ENCODE measurements around the gene AEBP1. TPM values are rescaled to one million over a fixed set of nuclear protein-coding genes. Genes with fewer than 3 reads are reported as not detected.

The AEBP1 gene
- total RNA-seq, 1 donor from 2014 or later, result 22.2 TPM

- Mint-ChIP-seq H3K27me3 (ENCODE audit: unreplicated experiment) (peaks cover 2% of the 10 kb centered on the region), H3K36me3 (ENCODE audit: low read depth, unreplicated experiment) (peaks cover 8% of the 10 kb centered on the region), H3K4me1 (ENCODE audit: unreplicated experiment) (peaks cover 12% of the 10 kb centered on the region), H3K4me3 (ENCODE audit: unreplicated experiment) (no peak overlapping the region), H3K27ac (ENCODE audit: unreplicated experiment) (no peak overlapping the region), H3K9me3 (ENCODE audit: unreplicated experiment) (peaks cover 4% of the 10 kb centered on the region)
- no peak for TF ChIP-seq CTCF (IDR thresholded peaks at IDR 0.05; ENCODE audit: unreplicated experiment)
- no peak for DNase-seq (ENCODE audit: low spot score)
These were observed 27.3 kb downstream of the AEBP1 start for GRCh38 chr7:44131173-44132029.

- Mint-ChIP-seq H3K27ac (ENCODE audit: unreplicated experiment) (no peak overlapping the region), H3K36me3 (ENCODE audit: low read depth, unreplicated experiment) (peaks cover 8% of the 10 kb centered on the region), H3K27me3 (ENCODE audit: unreplicated experiment) (peaks cover 2% of the 10 kb centered on the region), H3K4me1 (ENCODE audit: unreplicated experiment) (peaks cover 12% of the 10 kb centered on the region), H3K4me3 (ENCODE audit: unreplicated experiment) (no peak overlapping the region), H3K9me3 (ENCODE audit: unreplicated experiment) (no peaks in the 10 kb centered on the region)
- TF ChIP-seq CTCF (IDR thresholded peaks at IDR 0.05; ENCODE audit: unreplicated experiment), result no peak
- DNase-seq (ENCODE audit: low spot score), result no peak
These were observed 27.9 kb downstream of the AEBP1 start for GRCh38 chr7:44132039-44132438.

- DNase-seq (ENCODE audit: low spot score), result no peak
- H3K4me1 Mint-ChIP-seq (ENCODE audit: unreplicated experiment), result peaks cover 12% of the 10 kb centered on the region
- H3K27ac Mint-ChIP-seq (ENCODE audit: unreplicated experiment), result no peak overlapping the region
- H3K9me3 Mint-ChIP-seq (ENCODE audit: unreplicated experiment), result no peaks in the 10 kb centered on the region
- H3K4me3 Mint-ChIP-seq (ENCODE audit: unreplicated experiment), result no peak overlapping the region
- no peaks in the 10 kb centered on the region for H3K36me3 Mint-ChIP-seq (ENCODE audit: low read depth, unreplicated experiment)
- TF ChIP-seq CTCF (IDR thresholded peaks at IDR 0.05; ENCODE audit: unreplicated experiment), result no peak
- H3K27me3 Mint-ChIP-seq (ENCODE audit: unreplicated experiment), result peaks cover 2% of the 10 kb centered on the region
These were observed 29.1 kb downstream of the AEBP1 start for GRCh38 chr7:44133295-44133694.

GRCh38 chr7:44134943-44135628 lies 30.9 kb downstream of the AEBP1 start:
- no peak for TF ChIP-seq CTCF (IDR thresholded peaks at IDR 0.05; ENCODE audit: unreplicated experiment)
- no peak overlapping the region for H3K27ac Mint-ChIP-seq (ENCODE audit: unreplicated experiment)
- DNase-seq (ENCODE audit: low spot score), result no peak
- no peaks in the 10 kb centered on the region for H3K9me3 Mint-ChIP-seq (ENCODE audit: unreplicated experiment)
- H3K4me1 Mint-ChIP-seq (ENCODE audit: unreplicated experiment), result peaks cover 2% of the 10 kb centered on the region
- peaks cover 1% of the 10 kb centered on the region for H3K27me3 Mint-ChIP-seq (ENCODE audit: unreplicated experiment)
- no peak overlapping the region for H3K4me3 Mint-ChIP-seq (ENCODE audit: unreplicated experiment)
- H3K36me3 Mint-ChIP-seq (ENCODE audit: low read depth, unreplicated experiment), result no peaks in the 10 kb centered on the region

GRCh38 chr7:44136731-44137130 lies 32.6 kb downstream of the AEBP1 start:
- H3K27me3 Mint-ChIP-seq (ENCODE audit: unreplicated experiment), result peaks cover 1% of the 10 kb centered on the region
- H3K4me3 Mint-ChIP-seq (ENCODE audit: unreplicated experiment), result no peak overlapping the region
- no peaks in the 10 kb centered on the region for H3K9me3 Mint-ChIP-seq (ENCODE audit: unreplicated experiment)
- H3K36me3 Mint-ChIP-seq (ENCODE audit: low read depth, unreplicated experiment), result no peaks in the 10 kb centered on the region
- no peak for DNase-seq (ENCODE audit: low spot score)
- peaks cover 2% of the 10 kb centered on the region for H3K4me1 Mint-ChIP-seq (ENCODE audit: unreplicated experiment)
- no peak for TF ChIP-seq CTCF (IDR thresholded peaks at IDR 0.05; ENCODE audit: unreplicated experiment)
- H3K27ac Mint-ChIP-seq (ENCODE audit: unreplicated experiment), result no peak overlapping the region
